Measurements from ENCODE around the gene ARHGEF17.

DNA sequence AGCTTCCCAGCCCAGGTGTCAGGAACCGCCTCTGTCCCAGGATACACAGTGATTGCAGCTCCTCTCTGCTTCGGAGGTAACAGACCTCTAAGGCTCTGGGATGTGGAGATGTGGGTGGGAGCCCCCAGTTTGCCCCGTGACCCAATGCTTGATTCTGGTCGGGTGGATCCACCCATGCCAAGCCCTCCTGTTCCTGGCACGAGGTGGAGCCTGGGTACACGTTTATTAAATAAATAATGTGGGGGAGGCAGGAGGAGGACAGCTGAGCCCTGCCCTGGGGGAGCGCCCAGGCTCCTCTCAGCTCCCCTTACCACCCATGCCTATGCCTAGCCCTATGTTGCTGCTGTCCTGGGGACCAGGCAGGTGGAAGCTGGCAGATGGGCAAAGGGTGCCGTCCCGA is 16.0 kb downstream of the ARHGEF17 start:
- TF ChIP-seq ZNF274 (IDR thresholded peaks at IDR 0.05; ENCODE audit: low read depth, low read length), result no peak
- TF ChIP-seq SUZ12 (IDR thresholded peaks at IDR 0.05; ENCODE audit: extremely low read depth, insufficient read depth, insufficient read length), result no peak
